GM10847 (cell line): ENCODE data around the gene RIMS3.

Source experiments
- POLR2A ChIP-seq: IDR thresholded peaks from 2 replicates; pipeline ENCODE4 v1.6.1; 2011; ENCODE audit not compliant: insufficient read length; ENCODE audit errors: extremely low read depth

RIMS3 gene

GRCh38 chr1:40665335-40666171, at the start of gene RIMS3:
TSS of gene RIMS3 (minus strand) at chr1:40665682. CDS start at chr1:40641925, 23,757 bp downstream.
- no peak for TF ChIP-seq POLR2A

DNA sequence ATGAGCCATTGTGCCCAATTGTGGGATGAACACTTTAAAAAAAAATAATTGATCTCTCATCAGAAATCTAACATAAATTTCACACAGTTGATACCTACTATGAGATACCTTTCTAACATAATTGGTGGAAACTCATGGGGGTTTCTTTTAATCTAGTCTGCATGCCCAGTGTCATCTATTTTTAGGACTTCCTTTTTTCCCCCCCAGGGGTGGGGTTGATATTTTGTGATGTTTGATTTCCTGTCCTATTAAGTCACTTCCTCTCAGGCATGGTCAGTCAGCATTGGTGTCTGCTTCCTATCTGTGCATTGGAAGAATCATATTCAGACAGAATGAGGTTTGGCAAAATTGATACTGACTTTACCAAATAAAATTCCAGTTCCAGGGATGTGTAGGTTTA, 47.5 kb upstream of the RIMS3 start:
- TF ChIP-seq POLR2A: no peak

DNA sequence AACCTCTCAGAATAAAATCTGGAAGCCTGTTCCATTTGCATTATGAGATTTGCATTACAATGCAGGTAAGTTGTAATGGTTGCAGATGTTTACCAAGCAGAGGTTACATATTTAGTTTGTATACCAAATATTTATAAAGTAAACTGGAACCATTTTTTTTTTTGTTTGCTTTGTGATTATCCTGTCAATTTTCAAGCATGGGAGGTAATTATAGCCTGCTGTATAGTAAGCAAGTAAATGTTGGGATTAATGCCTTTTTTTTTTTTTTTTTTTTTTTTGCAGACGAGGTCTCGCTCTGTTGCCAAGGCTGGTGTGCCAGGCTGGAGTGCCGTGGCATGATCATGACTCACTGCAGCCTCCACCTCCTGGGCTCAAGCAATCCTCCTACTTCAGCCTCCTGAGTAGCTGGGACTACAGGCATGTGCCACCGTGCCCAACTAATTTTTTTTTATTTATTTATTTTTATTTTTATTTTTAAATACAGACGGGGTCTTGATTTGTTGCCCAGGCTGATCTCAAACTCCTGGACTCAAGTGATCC, 47.0 kb upstream of the RIMS3 start:
- TF ChIP-seq POLR2A: no peak

GRCh38 chr1:40711465-40712404, 46.3 kb upstream of the RIMS3 start:
- TF ChIP-seq POLR2A: no peak

- TF ChIP-seq POLR2A: no peak
Measured at GRCh38 chr1:40710581-40711315, 45.3 kb upstream of the RIMS3 start.

GRCh38 chr1:40709802-40710278, 44.4 kb upstream of the RIMS3 start:
- TF ChIP-seq POLR2A: no peak

- TF ChIP-seq POLR2A: no peak
Measured at GRCh38 chr1:40709100-40709801, 43.8 kb upstream of the RIMS3 start.

GRCh38 chr1:40708750-40709099, 43.2 kb upstream of the RIMS3 start:
- no peak for TF ChIP-seq POLR2A

DNA sequence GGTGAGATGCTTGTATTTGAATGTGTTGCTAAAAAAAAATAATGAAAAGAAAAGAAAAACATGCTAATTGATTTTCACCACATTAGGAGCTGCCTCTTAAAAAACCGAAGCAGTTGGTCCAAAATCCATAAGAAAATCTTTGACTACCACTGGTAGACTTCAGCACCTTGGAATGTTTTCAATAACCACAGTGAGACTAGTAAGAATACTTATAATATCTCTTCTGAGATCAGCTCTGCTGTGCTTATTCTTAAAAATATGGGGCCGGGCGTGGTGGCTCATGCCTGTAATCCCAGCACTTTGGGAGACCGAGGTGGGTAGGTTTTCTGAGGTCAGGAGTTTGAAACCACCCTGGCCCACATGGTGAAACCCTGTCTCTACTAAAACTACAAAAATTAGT, 41.1 kb upstream of the RIMS3 start:
- TF ChIP-seq POLR2A: no peak

GRCh38 chr1:40704817-40705733, 39.6 kb upstream of the RIMS3 start:
- no peak for TF ChIP-seq POLR2A

- TF ChIP-seq POLR2A: no peak
Measured at GRCh38 chr1:40703316-40703715, 37.8 kb upstream of the RIMS3 start.

GRCh38 chr1:40701684-40702083, 36.2 kb upstream of the RIMS3 start:
- no peak for TF ChIP-seq POLR2A

DNA sequence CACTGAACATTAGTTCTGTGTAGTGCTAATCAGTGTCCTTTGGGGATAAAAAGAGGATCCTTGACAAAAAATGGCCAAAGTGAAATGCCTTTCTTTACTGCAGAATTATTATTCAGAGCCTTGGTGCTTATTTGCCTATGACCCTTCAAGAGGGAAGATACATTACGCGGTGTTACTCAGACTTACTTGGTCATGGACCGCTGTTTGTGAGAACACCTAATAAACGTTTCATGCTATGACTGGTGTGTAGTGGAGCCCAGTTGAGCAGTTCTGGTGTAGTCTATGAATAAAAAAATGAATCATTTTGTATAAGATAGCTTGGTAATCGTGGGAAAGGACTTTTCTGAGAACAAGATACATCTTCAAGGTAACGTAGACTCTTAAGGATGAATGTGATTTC, 34.3 kb upstream of the RIMS3 start:
- no peak for TF ChIP-seq POLR2A
